Glomerular visceral epithelial cell (primary cell): ENCODE measurements around the gene CFLAR.

Experiments
- DNase-seq: peaks from one replicate; pipeline ENCODE4 v3.0.0-alpha.2; 2016; ENCODE audit errors: extremely low spot score

The CFLAR gene

GRCh38 chr2:201216918-201217317, 101.0 kb downstream of the CFLAR start:
- DNase-seq: no peak

- DNase-seq: no peak
Measured at GRCh38 chr2:201218780-201219179, 102.8 kb downstream of the CFLAR start.

GRCh38 chr2:201219328-201220096, 103.5 kb downstream of the CFLAR start:
- no peak for DNase-seq

- no peak for DNase-seq
Measured at GRCh38 chr2:201220102-201220570, 104.2 kb downstream of the CFLAR start.

GRCh38 chr2:201223089-201224073, 107.4 kb downstream of the CFLAR start:
- no peak for DNase-seq
